GM19193 (cell line): ENCODE measurements around the gene CFAP53.

Experiments
- POLR2A ChIP-seq: IDR thresholded peaks from 4 replicates; pipeline ENCODE4 v1.6.1; 2011; ENCODE audit not compliant: insufficient read depth, insufficient read length; ENCODE audit errors: extremely low read depth

Gene CFAP53

GRCh38 chr18:50218432-50219197, 47.7 kb downstream of the CFAP53 start:
- TF ChIP-seq POLR2A: no peak

GRCh38 chr18:50209311-50209710, 57.0 kb downstream of the CFAP53 start:
- no peak for TF ChIP-seq POLR2A

DNA sequence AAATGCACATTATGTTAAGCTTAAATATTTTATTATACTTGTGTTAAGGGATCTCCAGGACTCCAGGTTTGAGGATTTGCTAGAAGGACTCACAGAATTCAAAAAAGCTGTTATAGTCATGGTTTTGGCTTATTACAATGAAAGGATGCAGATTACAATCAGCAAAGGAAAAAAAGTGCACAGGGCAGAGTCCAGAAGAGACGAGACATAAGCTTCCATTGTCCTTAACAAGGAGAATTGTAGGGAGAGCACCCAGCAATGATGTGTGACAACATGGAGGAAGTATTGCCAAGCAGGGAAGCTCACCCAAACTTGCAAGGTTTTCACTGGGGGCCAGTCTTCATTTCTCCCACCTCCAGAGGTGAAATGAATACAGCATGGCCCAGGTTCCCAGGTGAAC, 58.6 kb downstream of the CFAP53 start:
- TF ChIP-seq POLR2A: no peak

- TF ChIP-seq POLR2A: no peak
These were observed 62.3 kb downstream of the CFAP53 start for GRCh38 chr18:50203801-50204604.

DNA sequence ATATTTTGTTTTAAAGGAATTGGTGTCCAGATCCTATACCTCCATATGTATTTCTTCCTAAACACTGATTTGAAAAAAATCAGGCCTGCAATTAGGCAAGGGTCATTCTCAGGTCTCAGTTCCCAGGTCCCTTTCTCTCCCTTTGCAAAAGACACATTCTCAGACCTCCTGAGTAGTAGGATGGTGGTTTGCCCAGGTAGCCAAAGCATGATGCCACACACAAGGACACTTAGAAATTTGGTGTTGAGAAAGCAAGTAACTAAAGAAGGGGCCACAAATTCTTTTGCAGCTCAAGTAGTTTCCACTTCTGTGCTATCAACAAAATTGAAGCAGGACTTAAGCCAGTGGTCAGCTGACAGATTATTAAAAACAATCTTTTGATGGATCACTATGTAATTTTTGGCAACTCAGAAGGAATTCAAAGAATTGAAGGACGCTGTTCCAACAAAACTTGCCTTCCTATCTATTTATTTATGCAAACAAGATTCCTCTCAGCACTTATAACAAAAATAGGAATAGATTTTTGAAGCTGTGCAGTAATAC, 64.7 kb downstream of the CFAP53 start:
- TF ChIP-seq POLR2A: no peak

DNA sequence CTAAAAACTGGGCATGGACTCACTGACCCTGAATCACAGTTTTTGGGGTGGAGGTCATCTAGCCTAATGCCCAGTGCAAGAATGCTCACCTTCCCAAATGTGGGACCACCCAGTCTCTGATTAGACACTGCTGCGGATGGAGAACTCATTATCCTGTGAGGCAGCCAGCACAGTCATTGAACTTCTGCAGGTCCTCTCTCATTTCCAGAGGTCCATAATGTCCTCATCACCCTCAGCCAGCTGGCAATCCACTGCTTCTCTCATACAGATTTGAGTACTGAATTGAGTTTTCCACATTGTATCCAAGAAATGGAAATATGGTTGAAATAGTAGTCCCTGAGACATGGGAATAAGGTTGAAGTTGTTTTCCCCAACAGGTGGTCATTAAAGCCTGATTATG, 66.4 kb downstream of the CFAP53 start:
- TF ChIP-seq POLR2A: no peak

- no peak for TF ChIP-seq POLR2A
These were observed 66.9 kb downstream of the CFAP53 start for GRCh38 chr18:50199346-50199855.

DNA sequence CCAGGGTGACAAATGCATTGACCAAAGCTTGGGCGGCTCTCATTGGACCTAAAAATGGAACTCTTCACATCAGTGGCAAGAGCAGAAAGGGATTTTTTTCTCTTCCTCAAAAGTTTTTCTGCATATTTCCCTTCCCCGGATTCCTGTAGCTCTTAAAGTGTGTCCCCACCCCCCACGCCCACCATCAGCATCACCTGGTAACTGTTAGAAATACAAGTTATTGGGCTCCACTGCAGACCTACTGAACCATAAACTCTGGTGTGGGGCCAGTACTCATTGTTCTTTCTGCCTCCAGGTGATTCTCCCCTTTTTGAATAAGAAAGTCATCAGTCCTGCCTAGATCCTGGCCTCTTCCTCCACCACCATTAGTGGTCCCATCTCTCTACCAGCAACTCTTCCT, 70.0 kb downstream of the CFAP53 start:
- no peak for TF ChIP-seq POLR2A

DNA sequence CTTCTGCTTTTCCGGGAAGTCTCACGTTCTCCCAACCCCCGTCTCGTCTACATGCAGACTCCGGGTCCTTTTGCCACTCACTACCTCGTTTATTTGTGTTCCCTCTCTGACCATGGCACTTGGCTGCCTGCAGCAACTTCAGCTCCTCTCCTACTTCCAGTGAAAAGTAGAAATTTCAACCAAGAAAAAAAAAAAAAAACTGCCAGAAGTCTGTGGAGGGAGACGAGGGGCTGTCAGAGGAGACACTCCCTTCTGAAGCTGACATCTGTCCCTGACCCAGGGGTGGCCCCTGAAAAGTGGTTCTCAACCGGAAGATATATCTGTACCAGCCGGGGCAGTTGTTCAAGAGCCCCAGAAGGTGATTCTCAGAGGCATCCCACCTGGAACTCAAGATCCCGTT, 70.6 kb downstream of the CFAP53 start:
- no peak for TF ChIP-seq POLR2A

DNA sequence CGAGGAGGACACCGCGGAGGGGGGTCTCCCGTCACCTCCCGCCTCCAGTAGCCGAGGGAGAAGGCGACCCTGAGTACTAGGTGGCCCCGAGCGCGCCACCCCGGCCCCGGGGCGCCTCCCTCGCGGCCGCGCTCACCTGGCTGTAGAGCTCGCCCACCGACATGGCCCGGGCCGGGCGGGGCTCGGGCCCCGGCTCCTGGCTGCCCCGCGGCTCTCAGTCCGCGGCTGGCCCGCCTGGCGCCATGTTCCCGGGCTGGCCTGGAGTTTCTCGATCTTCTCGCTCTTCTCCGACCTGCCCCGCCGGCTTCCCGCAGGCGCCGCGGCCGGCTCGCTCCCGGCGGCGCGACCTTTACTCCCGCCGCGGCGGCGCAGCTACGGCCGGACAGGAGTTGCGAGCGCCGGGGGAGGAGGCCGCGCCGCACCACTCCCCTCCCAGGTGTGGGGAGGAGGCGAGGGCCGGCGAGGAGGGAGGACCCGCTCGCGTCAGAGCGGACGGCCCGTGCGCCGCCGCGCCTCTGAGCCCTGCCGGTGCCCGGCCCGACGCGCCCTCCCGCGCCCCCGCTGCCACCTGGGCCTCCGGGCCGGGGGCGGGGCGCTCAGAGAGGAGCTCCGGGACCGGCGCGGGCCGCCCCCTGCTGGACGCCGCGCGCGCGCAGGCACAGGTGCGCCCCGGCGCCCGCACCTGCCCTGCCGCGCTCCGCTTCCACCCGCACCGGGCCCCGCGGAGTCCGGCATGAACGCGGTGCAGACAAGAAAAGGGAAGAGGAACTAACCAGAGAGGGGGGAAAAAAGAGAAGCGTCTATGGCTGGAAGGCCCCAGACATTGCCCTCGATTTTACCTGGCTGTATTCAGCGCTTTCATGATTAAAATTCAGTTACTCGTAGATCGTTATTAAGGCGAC, 71.4 kb downstream of the CFAP53 start, which contains the start of gene MYO5B:
Gene MYO5B, minus strand, starts transcription at position 517 of the 902 bp plus-strand sequence. Its CDS starts 354 bp downstream, at position 163.
- no peak for TF ChIP-seq POLR2A

DNA sequence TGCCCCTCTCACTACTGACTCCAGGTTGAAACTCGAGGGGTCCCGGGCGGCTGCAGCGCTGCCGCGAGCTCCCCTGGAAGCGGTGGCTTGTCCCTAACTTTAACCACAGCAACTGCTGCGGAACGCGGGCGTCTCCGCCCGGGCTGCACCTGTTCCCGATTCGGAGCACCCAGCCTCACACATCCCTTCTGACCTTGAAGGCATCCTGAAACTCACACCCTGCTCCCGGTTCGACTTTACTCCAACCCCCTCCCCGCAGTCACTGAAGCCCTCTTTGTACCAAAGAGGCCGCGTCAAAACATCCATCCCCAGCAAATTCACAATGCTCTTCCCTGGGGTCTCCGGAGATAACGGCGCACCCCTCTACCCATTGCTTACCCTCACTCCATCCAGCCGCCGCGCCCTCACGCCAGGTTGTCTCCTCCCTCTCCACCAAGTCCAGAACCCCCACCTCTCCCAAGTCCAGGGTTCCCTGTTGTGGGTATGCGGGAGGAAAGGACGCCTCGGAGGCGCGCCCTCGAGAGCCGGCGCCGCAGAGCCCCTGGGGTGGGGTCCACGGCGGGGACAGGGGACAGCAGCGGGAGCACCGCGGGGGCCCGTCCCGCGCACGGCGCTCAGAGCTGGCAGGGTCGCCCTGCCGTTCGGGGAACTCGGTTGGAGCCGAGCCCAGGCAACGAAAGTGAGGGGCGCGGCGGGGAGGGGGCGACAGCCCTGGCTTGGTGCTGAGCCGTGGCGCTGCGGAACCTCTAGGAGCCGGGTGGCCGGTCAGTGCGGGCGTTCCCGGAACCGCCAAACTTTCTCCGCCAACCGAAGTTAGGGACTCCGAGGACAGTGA, 72.3 kb downstream of the CFAP53 start:
- no peak for TF ChIP-seq POLR2A

- TF ChIP-seq POLR2A: no peak
These were observed 73.1 kb downstream of the CFAP53 start for GRCh38 chr18:50192995-50193795.

- no peak for TF ChIP-seq POLR2A
These were observed 75.4 kb downstream of the CFAP53 start for GRCh38 chr18:50190926-50191325.
